K562 (cell line): Measurements from ENCODE around the gene LGALS12. TPM values are rescaled to one million over a fixed set of nuclear protein-coding genes. Genes with fewer than 3 reads are reported as not detected.

ENCODE experiments used
- ATAC-seq: fragments of 200-7000 bp; cut with Tn5 transposase; 3 replicates; pipeline ENCODE4 v1.9.1; 2020; ENCODE audit warnings: moderate library complexity
- BruUV-seq: library from RNA; stranded (reverse); fragments of 400-500 nt; replicated peaks from 2 replicates; lab custom pipeline; 2021; lab: Mats Ljungman, UMichigan
- CTCF ChIA-PET: fragments of 300-600 bp; formaldehyde crosslinking; extraction: SDS; loops from one replicate; lab custom pipeline; 2021; ENCODE audit warnings: low intra/inter-chr PET ratio; lab: Yijun Ruan, JAX
- POLR2A ChIA-PET: fragments of 300-600, 350-650 bp; sonication (Branson Sonifier 250); formaldehyde crosslinking; extraction: SDS; loops from one replicate; lab custom pipeline; 2021; ENCODE audit warnings: antibody characterized with exemption, inconsistent platforms; lab: Yijun Ruan, JAX
- DNase-seq, 4 experiments: peaks; one replicate each; pipeline versions ENCODE4 v3.0.0 to v3.0.0-alpha.2; 2011 to 2018; ENCODE audit warnings: low spot score in 3 of 4, mixed read lengths in 3 of 4; ENCODE audit errors: extremely low read depth in 1 of 4
- FAIRE-seq: peaks from 2 replicates; lab custom pipeline; 2011; peaks lifted over from hg19 to GRCh38; lab: Jason Lieb, UNC
- H2AFZ ChIP-seq: 2 replicates; pipeline ENCODE4 v1.6.0; 2011; ENCODE audit warnings: low read depth, low read length, control low read depth, inconsistent platforms
- H3K27ac ChIP-seq: fragments of 200-600 bp; 3 replicates; pipeline ENCODE4 v1.8.0; 2011; ENCODE audit warnings: low read depth, mild to moderate bottlenecking, control low read depth, inconsistent platforms, low read length, moderate library complexity, mixed read lengths; ENCODE audit errors: extremely low read depth
- H3K27me3 ChIP-seq, 2 experiments: fragments of 300-600 bp in 1 of 2; 2 replicates in 1 of 2; 3 replicates in 1 of 2; pipeline versions ENCODE4 v1.6.0 to v1.8.0; 2011; ENCODE audit warnings: inconsistent platforms in 2 of 2, low read length in 2 of 2, mild to moderate bottlenecking in 1 of 2, mixed read lengths in 1 of 2, moderate library complexity in 1 of 2; ENCODE audit not compliant: control insufficient read depth in 2 of 2, insufficient read depth in 2 of 2
- H3K36me3 ChIP-seq: fragments of 300-600 bp; 3 replicates; pipeline ENCODE4 v1.8.0; 2011; ENCODE audit warnings: mild to moderate bottlenecking, low read length, inconsistent platforms; ENCODE audit not compliant: control insufficient read depth, insufficient read depth
- H3K4me1 ChIP-seq, 2 experiments: fragments of 200-600 bp in 1 of 2; replicated peaks in 1 of 2; 2 replicates in 1 of 2; 3 replicates in 1 of 2; pipeline versions ENCODE4 v1.5.1 to v1.8.0; 2011; ENCODE audit warnings: inconsistent platforms in 2 of 2, low read length in 2 of 2, mild to moderate bottlenecking in 1 of 2, mixed read lengths in 1 of 2, moderate library complexity in 1 of 2; ENCODE audit not compliant: control insufficient read depth in 2 of 2, insufficient read depth in 2 of 2
- H3K4me2 ChIP-seq: 2 replicates; pipeline ENCODE4 v1.6.1; 2011; ENCODE audit warnings: low read length, control low read depth, inconsistent platforms, mixed read lengths; ENCODE audit not compliant: insufficient read depth
- H3K4me3 ChIP-seq: fragments of 200-600 bp; sonication (generic), shearing (Covaris generic); 2 replicates; pipeline ENCODE4 v1.5.1; 2016; ENCODE audit warnings: control low read depth, inconsistent platforms
- H3K79me2 ChIP-seq: fragments of 200-600 bp; 3 replicates; pipeline ENCODE4 v1.8.0; 2011; ENCODE audit warnings: low read length, inconsistent platforms; ENCODE audit not compliant: control insufficient read depth, insufficient read depth
- H3K9ac ChIP-seq, 2 experiments: 2 replicates each; pipeline versions ENCODE4 v1.6.0 to v1.6.1; 2011; ENCODE audit warnings: low read depth in 2 of 2, low read length in 2 of 2, control low read depth in 1 of 2, inconsistent platforms in 1 of 2, mild to moderate bottlenecking in 1 of 2, mixed read lengths in 1 of 2; ENCODE audit not compliant: insufficient read depth in 1 of 2
- H3K9me1 ChIP-seq: one replicate; pipeline ENCODE4 v1.6.0; 2011; ENCODE audit warnings: inconsistent platforms, mild to moderate bottlenecking, low read length, moderate library complexity; ENCODE audit not compliant: control insufficient read depth, insufficient read depth
- H3K9me3 ChIP-seq: replicated peaks from 2 replicates; pipeline ENCODE4 v1.5.1; 2011; ENCODE audit warnings: low read depth, low read length, inconsistent platforms; ENCODE audit not compliant: control insufficient read depth, insufficient read depth
- H4K20me1 ChIP-seq: replicated peaks from 2 replicates; pipeline ENCODE4 v1.6.1; 2011; ENCODE audit warnings: low read length, inconsistent platforms, mixed read lengths; ENCODE audit not compliant: control insufficient read depth, insufficient read depth
- ASH1L ChIP-seq: fragments of 450-650 bp; IDR thresholded peaks from 2 replicates; pipeline ENCODE4 v1.6.1; 2018; ENCODE audit warnings: borderline replicate concordance, mild to moderate bottlenecking, low read depth; ENCODE audit not compliant: partially characterized antibody
- DMBX1 ChIP-seq: fragments of 250-450 bp; sonication (Bioruptor Pico); IDR thresholded peaks from 2 replicates; pipeline ENCODE4 v1.8.0; 2022; ENCODE audit warnings: inconsistent platforms, mild to moderate bottlenecking, moderate library complexity, borderline replicate concordance
- GTF2E2 ChIP-seq: fragments of 200-800 bp; sonication (Bioruptor generic); IDR thresholded peaks from 2 replicates; pipeline ENCODE4 v1.6.1; 2016; ENCODE audit warnings: missing genetic modification characterization, missing compliant biosample characterization
- HMG20B ChIP-seq: fragments of 250-450 bp; sonication (Bioruptor Pico); IDR thresholded peaks from 2 replicates; pipeline ENCODE4 v1.5.0; 2021; ENCODE audit warnings: mild to moderate bottlenecking
- KLF1 ChIP-seq: fragments of 450-650 bp; IDR thresholded peaks from 2 replicates; pipeline ENCODE4 v1.6.1; 2016; ENCODE audit warnings: missing genetic modification characterization, missing compliant biosample characterization
- OTX1 ChIP-seq: fragments of 450-650 bp; formaldehyde crosslinking; IDR thresholded peaks from 2 replicates; pipeline ENCODE4 v1.4.0; 2022; ENCODE audit warnings: mild to moderate bottlenecking
- PML ChIP-seq: IDR thresholded peaks from 2 replicates; pipeline ENCODE4 v1.6.1; 2012; ENCODE audit warnings: low read length, inconsistent platforms
- PTTG1 ChIP-seq: fragments of 450-650 bp; IDR thresholded peaks from 2 replicates; pipeline ENCODE4 v1.6.1; 2016; ENCODE audit warnings: low read depth, mild to moderate bottlenecking, missing genetic modification characterization, missing compliant biosample characterization
- RNF2 ChIP-seq: sonication (generic); IDR thresholded peaks from 2 replicates; pipeline ENCODE4 v1.6.1; 2016
- ZBTB49 ChIP-seq: sonication (generic); formaldehyde crosslinking; IDR thresholded peaks from 2 replicates; pipeline ENCODE4 v1.8.0; 2022; ENCODE audit warnings: missing genetic modification reagents, mild to moderate bottlenecking, borderline replicate concordance
- ZNF239 ChIP-seq: fragments of 250-450 bp; sonication (Bioruptor Pico); IDR thresholded peaks from 2 replicates; pipeline ENCODE4 v1.4.0; 2020; ENCODE audit warnings: mild to moderate bottlenecking
- ZNF318 ChIP-seq, 2 experiments: fragments of 450-650 bp; IDR thresholded peaks; 2 replicates each; pipeline ENCODE4 v1.6.1; 2016; ENCODE audit warnings: mild to moderate bottlenecking in 2 of 2, borderline replicate concordance in 1 of 2, low read depth in 1 of 2, moderate library complexity in 1 of 2
- WGBS: fragments of 100-300 bp; shearing (Covaris generic); methylation state at CpG from one replicate; pipeline ENCODE4 v1.1.6; 2016; ENCODE audit warnings: low coverage, mixed read lengths; ENCODE audit not compliant: insufficient coverage; ENCODE audit errors: missing lambda C conversion rate; 5-methylcytosine and 5-hydroxymethylcytosine counted together
- in situ Hi-C: fragments of 300-500 bp; cut with MboI; formaldehyde crosslinking; loops from 4 replicates; pipeline ENCODE4 v1.15.0; 2018; ENCODE audit warnings: inconsistent platforms, mixed read lengths
- intact Hi-C: fragments of 100-400 bp; cut with micrococcal nuclease; formaldehyde crosslinking; loops from 2 replicates; pipeline ENCODE4 v1.14.2; 2022
- polyA plus RNA-seq, 8 experiments: library from polyadenylated mRNA; depleted of rRNA in 4 of 8; stranded (reverse) in 5 of 8; unstranded in 3 of 8; fragments of >200 nt; fragmentation: Nextera tagmentation in 2 of 8; fragmentation: Illumina TruSeq in 1 of 8; extraction: Ambion mirVana in 2 of 8; extraction: Trizol in 1 of 8; gene quantifications; 2 replicates each; pipeline versions ENCODE4 v1.2.1 to v1.2.3, GENCODE V29; 2011 to 2014; ENCODE audit warnings: inconsistent platforms in 1 of 8, missing spikeins in 1 of 8
- total RNA-seq, 7 experiments: library from RNA; depleted of rRNA in 6 of 7; stranded (reverse); fragments of >200 nt in 6 of 7; fragmentation: Illumina TruSeq in 2 of 7; extraction: Trizol in 2 of 7; gene quantifications; 2 replicates each; pipeline versions ENCODE4 v1.2.1 to v1.2.3, GENCODE V29; 2011 to 2021; ENCODE audit warnings: low replicate concordance in 1 of 7

Gene LGALS12
- total and polyA plus RNA-seq, 9 of the 15 experiments (the other 6 are each of a cell fraction or from before 2014, with no cell fraction given): 0.66 to 8.0 (median 5.0) TPM

GRCh38 chr11:63527667-63528066, 21.8 kb downstream of the LGALS12 start:
- Histone ChIP-seq H2AFZ (no peak overlapping the region), H3K27ac (no peak overlapping the region), H3K4me3 (no peak overlapping the region), H3K27me3 (no peaks in the 10 kb centered on the region), H3K79me2 (no peaks in the 10 kb centered on the region), H3K9ac (no peak overlapping the region), H3K4me1 (peaks cover 0 to 23% of the 10 kb centered on the region in 2 experiments; a peak in 4 of 5 replicates), H3K9me1 (no peaks in the 10 kb centered on the region), H4K20me1 (no peaks in the 10 kb centered on the region), H3K4me2 (no peak overlapping the region), H3K36me3 (no peaks in the 10 kb centered on the region), H3K9me3 (peaks cover 6% of the 10 kb centered on the region)
- BruUV-seq: no TSS peak
- FAIRE-seq (no peak), ATAC-seq (no peak), DNase-seq (no peak)
- CTCF ChIA-PET: no interaction called here
- intact Hi-C loops: no loop called here
- 67% methylated on average over 2 of the region's 2 CpGs for WGBS
- POLR2A ChIA-PET: no interaction called here
- in situ Hi-C loops: no loop called here
- TF ChIP-seq DMBX1 (CRISPR knock-in tag): no peak
- no peak for TF ChIP-seq KLF1 (tag)
- no peak for TF ChIP-seq OTX1 (CRISPR knock-in tag)
- TF ChIP-seq GTF2E2 (tag): no peak
- TF ChIP-seq RNF2: no peak
- no peak for TF ChIP-seq PTTG1 (tag)
- no peak for TF ChIP-seq HMG20B (CRISPR knock-in tag)
- no peak for TF ChIP-seq ZNF318 (IDR thresholded peaks at IDR 0.05; ENCODE audit: borderline replicate concordance in 1 of 2, low read depth in 1 of 2)
- TF ChIP-seq ZBTB49 (CRISPR knock-in tag): no peak
- TF ChIP-seq ASH1L: no peak
- TF ChIP-seq PML: no peak
- no peak for TF ChIP-seq ZNF239 (CRISPR knock-in tag)
